GM18907 (cell line): Measurements from ENCODE around the gene YIPF2.
"Not testable (repeated sequence)": the region's sequence is repeated elsewhere in the genome, so short reads cannot be mapped to it uniquely, and the experiment has no call there.

Experiments used
- ATAC-seq: cut with Tn5 transposase; IDR thresholded peaks from one replicate; pipeline ENCODE4 v1.9.1; 2021; ENCODE audit warnings: mild to moderate bottlenecking, moderate library complexity; ENCODE audit not compliant: unreplicated experiment

YIPF2 gene

GRCh38 chr19:10877608-10878007 lies 50.8 kb downstream of the YIPF2 start:
- ATAC-seq: not testable (repeated sequence)

- peak; percentile 57 for ATAC-seq
Observed at GRCh38 chr19:10876459-10877240, 51.8 kb downstream of the YIPF2 start.

- ATAC-seq: no peak
Observed at GRCh38 chr19:10874024-10874423, 54.4 kb downstream of the YIPF2 start.

GRCh38 chr19:10872546-10873107 lies 55.8 kb downstream of the YIPF2 start:
- ATAC-seq: no peak
